ENCODE results near the gene UGT1A9. TPM values are rescaled to one million over a fixed set of nuclear protein-coding genes. Genes with fewer than 3 reads are reported as not detected.
"Not testable (repeated sequence)": the region's sequence is repeated elsewhere in the genome, so short reads cannot be mapped to it uniquely, and the experiment has no call there.

UGT1A9 gene
- total and polyA plus RNA-seq, 2 of the 13 experiments (the other 11 are each of a cell fraction or from before 2014, with no cell fraction given), result 0.07 TPM; not detected in 1

GRCh38 chr2:233736868-233737653, 65.4 kb downstream of the UGT1A9 start (continued):
- peak; percentile 20 for TF ChIP-seq PATZ1 (CRISPR knock-in tag; IDR thresholded peaks at IDR 0.05)
- TF ChIP-seq MTF2 (CRISPR knock-in tag; IDR thresholded peaks at IDR 0.05; ENCODE audit: borderline replicate concordance), result peak; percentile 94; the same call in 1 of the 2 replicates
- 0 out of 2 replicates have a peak, but pooled peaks have one; percentile 42 for TF ChIP-seq ARNT2 (CRISPR knock-in tag; IDR thresholded peaks at IDR 0.05; ENCODE audit: low read depth)
- TF ChIP-seq YEATS2 (CRISPR knock-in tag; IDR thresholded peaks at IDR 0.05; ENCODE audit: borderline replicate concordance), result 0 out of 2 replicates have a peak, but pooled peaks have one; percentile 20
- TF ChIP-seq ZNF30 (CRISPR knock-in tag; IDR thresholded peaks at IDR 0.05), result peak; percentile 85; the same call in 1 of the 2 replicates
- peak; percentile 60; the same call in 1 of the 2 replicates for TF ChIP-seq KDM2A (CRISPR knock-in tag; IDR thresholded peaks at IDR 0.05; ENCODE audit: borderline replicate concordance, low read depth)
- peak; percentile 44; the same call in 1 of the 2 replicates for TF ChIP-seq ZNF430 (CRISPR knock-in tag; IDR thresholded peaks at IDR 0.05)
- peak in 1 of 2 experiments; percentile 39; a peak in 1 of 4 replicates for TF ChIP-seq MAFK (conservative IDR thresholded peaks at IDR 0.05 in 1 of 2, IDR thresholded peaks at IDR 0.05 in 1 of 2; ENCODE audit: low read length in 2 of 2)
- peak; percentile 71; the same call in 1 of the 2 replicates for TF ChIP-seq ZNF350 (CRISPR knock-in tag; IDR thresholded peaks at IDR 0.05; ENCODE audit: borderline replicate concordance, low read depth)
- TF ChIP-seq TBX2 (CRISPR knock-in tag; IDR thresholded peaks at IDR 0.05; ENCODE audit: borderline replicate concordance), result peak; percentile 60; the same call in 1 of the 2 replicates
- peak; percentile 80 for TF ChIP-seq POGZ (CRISPR knock-in tag; IDR thresholded peaks at IDR 0.05)
- TF ChIP-seq GABPA (IDR thresholded peaks at IDR 0.05; ENCODE audit: low read depth, low read length); LCORL (IDR thresholded peaks at IDR 0.05): not testable (repeated sequence)
- TF ChIP-seq GABPA (CRISPR knock-in tag; IDR thresholded peaks at IDR 0.05; ENCODE audit: low read depth), result peak; percentile 42; the same call in 1 of the 2 replicates
- TF ChIP-seq SALL1 (CRISPR knock-in tag; IDR thresholded peaks at IDR 0.05), result peak; percentile 94
- TF ChIP-seq LCORL (CRISPR knock-in tag; IDR thresholded peaks at IDR 0.05), result peak; percentile 85
- peak; percentile 54; the same call in 1 of the 2 replicates for TF ChIP-seq ETV5 (CRISPR knock-in tag; IDR thresholded peaks at IDR 0.05; ENCODE audit: borderline replicate concordance)
- peak; percentile 62; the same call in 1 of the 2 replicates for TF ChIP-seq ARNTL (CRISPR knock-in tag; IDR thresholded peaks at IDR 0.05)
- 0 out of 2 replicates have a peak, but pooled peaks have one; percentile 15 for TF ChIP-seq MYPOP (CRISPR knock-in tag; IDR thresholded peaks at IDR 0.05)
- peak; percentile 81; the same call in 1 of the 2 replicates for TF ChIP-seq WIZ (CRISPR knock-in tag; IDR thresholded peaks at IDR 0.05)
